ENCODE data around the gene OTUB2.
A peak's percentile ranks its signal among the peaks of the same experiment; 100 is the strongest.

The OTUB2 gene

DNA sequence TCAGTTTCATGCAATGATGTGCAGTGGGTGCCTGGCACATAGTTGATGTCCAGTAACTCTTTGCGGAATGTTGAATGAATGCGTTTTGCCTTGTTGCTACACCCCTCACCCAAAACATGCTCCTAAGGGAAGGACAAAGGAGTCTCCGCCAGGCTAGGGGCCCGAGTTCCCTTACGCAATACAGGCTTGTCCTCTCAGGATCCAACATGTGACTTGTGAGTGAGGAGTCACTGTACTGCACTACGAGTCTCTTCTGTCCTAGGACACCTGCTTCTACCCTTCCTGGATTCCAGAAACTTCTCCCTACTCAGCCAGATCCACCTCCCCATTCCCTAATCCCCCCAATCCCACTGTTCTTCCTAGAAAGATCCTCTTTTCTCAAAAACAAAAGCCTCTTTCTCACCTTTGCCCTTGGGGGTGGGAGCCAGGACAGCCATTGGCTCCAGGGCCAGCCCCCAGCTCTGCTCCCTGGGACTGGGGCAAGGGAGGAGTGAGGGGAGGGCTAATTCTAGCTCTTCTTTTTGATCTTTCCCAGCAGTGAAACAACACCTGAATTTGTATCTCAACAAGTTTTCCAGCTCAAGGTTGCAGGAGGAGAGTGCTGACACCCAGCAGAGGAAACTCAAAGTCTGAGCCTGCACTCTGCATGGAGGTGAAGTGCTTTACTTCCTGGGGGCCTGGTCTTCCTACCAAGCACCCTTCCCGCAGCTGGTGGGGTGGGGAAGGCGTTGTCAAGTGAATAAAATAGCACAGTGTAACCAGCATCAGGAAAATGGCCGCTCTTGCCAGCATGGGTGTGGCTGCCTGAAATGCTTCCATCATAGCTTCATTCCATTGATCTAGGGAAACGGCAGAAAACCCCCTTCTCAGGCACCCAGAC, 3.4 kb upstream of the OTUB2 start:
- no peak for DNase-seq

DNA sequence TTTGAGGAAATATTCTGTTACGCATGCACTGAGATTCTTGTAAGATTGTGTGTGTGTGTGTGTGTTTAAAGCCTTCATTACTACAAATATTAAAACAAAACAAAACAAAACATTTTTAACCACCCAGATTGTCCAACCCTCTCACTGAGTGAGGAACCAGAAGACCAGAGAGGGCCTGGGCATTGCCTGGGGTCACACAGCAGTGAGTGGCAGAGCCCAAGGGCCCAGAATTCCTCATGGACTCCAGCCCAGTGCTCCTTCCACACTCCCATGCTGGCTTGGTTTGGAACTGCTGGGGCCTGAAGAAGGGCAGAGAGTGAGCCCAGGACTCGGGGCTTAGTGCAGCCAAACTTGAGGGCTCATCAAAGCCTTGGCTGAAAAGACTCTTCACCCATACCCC, 1.6 kb upstream of the OTUB2 start:
- no peak for DNase-seq

DNA sequence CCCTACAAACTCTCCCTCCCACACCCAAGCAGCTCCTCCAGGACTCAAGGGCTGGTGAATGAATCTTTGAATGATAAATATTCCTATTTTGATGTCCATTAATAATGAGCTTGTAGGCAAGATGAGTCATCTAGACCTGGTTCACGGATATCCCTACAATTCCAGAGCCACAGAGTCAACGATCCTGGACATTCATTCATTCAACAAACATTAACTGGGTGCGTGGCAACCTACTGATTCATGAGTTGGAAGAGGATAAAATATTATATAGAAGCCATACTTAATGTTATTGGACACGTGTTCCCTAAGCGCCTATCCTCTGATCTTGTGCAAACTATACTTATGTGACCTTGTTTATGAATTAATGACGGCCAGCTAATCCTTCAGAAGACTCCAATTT, 420 bp upstream of the OTUB2 start:
- DNase-seq = no peak

DNA sequence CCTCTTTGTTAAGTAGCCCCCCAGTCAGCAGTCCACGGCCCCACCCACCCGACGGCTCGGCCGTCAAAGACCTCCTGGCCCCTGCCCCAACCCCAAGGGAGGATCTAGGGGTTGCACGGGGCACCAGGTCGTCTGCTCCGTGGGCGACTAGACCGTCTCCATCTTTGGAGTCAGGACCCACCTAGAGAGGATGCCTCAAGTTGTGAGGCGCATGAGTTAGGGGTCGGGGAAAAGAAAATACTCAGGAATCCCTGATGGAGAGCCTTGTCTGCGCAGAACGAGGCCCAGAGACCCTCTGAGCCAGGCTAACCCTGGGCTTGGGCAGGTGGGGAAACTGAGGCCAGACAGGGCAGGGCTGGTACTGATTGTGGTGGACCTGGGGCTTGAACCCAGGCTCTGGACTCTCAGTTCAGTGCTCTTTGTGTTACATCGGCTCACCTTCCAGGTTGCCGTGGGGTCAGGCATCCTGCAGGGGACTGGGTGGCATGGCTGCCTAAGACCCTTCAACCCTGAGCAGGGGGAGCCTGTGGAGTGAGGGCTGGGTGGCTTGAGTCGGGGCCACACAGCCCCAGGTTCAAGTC, 839 bp downstream of the OTUB2 start:
- DNase-seq = no peak

DNA sequence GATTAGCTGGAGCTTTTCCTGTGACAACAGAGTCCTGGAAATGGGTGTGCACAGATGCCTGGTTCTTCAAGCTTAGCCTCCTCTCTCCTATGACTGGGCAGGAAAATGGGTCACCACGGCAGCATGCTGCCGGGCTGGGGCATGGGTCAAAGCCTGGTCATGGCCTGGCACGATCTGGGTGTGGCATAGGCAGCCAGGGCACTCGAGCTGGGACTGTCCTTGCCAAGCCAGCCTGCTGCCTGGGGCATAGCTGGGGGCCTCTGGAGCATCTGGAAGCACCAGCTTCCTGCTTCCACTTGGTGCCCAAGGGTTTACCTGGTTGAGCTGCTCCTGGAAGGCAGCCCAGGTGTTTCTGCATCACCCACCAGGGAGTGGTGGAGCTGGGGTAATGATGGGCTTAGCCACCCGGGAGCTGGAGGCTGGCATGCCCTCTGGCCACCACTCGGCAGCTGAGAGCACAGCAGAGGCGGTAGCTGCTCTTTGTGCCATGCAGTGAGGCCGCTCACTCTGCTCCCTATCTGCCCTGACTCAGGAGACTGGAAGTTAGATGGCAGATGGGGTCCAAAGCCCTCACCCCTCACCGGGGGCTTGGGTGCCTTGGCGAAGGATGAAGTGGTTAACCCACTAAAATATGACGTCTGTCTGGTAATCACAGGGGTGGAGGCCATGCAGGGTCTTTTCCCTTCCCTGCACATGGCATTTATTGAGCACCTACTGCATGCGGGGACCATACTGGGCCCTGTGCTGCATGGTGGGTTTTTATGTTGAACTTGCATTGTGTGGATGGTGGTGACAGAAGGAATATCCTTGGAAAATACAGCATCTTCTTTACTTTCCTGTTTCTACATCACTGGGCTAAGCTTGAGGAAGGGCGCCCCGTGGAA, 1.7 kb downstream of the OTUB2 start:
- peak; percentile 13 for DNase-seq

DNA sequence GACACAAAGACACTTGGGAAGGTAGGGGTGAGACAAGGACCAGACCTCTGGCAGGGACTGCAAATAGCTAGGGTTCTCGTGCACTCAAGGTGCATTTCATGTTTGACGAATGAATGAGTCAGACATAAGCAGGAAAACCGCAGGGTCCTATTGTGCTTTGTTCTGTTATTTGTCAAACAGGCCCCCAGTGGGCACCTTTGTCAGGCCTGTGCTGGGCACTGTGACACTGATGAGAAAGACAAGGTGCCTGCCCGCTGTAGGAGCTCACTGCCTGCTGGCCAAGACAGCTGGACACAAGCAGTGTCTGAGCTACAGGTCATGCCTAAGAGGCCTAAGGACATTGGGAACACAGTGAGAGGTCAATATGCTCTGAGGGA, 2.3 kb downstream of the OTUB2 start:
- peak; percentile 25 for DNase-seq

DNA sequence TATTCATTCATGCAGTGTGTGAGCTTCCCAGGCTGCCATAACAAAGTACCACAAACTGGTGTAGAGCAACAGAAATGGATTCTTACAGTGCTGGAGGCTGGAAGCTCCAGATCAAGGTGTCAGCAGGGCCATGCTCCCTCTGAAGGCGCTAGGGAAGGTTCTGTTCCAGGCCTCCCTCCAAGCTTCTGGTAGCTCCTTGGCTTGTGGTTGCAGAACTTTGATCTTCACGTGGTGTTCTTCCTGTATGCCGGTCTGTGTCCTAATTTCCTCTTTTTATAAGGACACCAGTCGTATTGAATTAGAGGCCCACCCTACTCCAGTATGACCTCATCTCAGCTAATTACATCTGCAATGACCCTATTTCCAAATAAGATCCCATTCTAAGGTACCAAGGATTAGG, 3.1 kb downstream of the OTUB2 start:
- no peak for DNase-seq

DNA sequence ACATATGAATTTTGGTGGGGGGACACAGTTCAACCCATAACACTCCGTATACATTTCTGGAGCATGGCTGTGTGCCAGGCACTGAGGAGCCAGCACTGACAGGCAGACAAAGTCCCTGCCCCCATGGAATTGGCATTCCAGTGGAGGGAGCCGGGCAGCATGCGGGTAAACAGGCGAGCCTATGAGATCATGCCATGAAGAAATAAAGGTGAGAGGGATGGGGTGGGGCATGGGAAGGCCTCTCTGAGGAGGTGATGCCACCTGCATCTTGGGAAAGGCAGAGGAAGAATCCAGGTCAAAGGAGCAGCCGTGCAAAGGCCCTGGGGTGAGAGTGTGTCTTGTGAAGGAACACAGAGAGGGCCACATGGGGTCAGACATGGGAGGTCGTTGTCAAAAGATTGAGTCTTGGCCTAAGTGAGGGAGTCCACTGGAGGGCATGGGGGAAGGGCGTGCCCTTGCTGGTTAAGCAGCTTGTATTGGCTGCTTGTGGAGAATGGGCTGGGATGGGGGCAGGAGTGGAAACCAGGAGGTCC, 3.6 kb downstream of the OTUB2 start:
- no peak for DNase-seq

DNA sequence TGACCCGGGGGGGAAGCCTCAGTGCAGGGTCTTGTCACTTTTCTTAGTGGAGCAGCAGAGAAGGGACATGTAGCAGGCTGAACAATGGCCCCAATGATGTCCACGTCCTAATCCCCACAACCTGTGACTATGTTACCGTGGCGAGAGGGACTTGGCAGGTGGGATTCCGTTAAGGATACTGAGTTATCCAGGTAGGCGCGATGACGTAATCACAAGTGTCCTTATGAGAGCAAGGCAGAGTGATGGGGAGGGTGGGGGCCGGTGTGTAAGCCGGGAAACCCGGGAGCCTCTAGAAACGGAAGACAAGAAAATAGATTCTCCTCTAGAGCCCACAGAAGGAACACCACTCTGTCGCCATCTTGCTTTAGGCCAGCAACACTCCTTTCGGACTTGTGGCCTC, 4.4 kb downstream of the OTUB2 start:
- DNase-seq = no peak

DNA sequence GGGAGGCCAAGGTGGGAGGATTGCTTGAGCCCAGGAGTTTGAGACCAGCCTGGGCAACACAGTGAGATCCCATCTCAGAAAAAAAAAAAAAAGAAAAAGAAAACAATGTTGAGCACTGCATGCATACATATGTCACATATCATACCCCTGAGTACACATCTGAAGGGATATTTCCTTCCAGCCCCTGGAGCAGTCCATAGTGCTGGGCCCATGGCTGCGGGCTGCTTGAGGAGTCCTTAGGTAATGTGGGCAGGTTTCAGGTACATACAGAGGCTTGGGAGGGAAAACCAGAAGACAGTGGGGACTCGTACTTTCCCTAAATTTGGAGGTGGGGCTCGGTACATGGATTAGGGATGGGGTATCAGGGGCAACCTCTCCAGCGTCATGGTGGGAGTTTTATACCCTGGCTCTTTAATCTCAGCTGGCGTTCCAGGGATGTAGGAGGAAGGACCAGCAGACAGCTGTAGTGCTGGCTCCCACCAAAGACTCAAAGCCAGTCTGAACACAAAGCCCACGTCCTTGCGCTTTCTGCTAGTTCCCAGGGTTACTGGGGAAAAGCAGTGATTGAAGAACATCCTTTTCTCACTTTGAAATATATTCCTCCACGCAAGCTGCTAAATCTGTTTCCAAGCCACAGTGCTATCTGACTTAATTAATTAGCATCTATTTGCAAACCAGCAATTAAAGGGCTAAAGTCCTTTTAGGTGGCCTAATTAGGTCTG, 5.2 kb downstream of the OTUB2 start:
- DNase-seq = no peak

DNA sequence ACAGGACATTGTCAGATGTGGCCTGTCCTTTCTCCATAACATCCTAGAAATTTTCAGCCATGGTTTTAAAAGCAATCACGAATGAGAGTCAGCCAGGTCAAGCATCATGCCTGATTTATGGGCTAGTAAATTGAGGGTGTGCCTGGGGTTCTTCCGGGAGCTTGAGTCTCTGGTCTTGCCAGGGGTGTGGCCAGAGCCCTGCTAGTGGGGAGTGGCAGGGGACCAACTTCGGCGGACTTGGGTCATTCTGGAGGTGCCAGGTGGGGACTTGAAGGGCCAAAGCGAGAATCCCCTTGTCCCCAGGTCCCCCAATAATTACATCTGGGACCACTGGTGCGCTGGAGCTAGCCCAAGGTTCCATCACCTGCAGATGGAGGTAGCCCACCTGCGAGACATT, 5.7 kb downstream of the OTUB2 start:
- DNase-seq = no peak

DNA sequence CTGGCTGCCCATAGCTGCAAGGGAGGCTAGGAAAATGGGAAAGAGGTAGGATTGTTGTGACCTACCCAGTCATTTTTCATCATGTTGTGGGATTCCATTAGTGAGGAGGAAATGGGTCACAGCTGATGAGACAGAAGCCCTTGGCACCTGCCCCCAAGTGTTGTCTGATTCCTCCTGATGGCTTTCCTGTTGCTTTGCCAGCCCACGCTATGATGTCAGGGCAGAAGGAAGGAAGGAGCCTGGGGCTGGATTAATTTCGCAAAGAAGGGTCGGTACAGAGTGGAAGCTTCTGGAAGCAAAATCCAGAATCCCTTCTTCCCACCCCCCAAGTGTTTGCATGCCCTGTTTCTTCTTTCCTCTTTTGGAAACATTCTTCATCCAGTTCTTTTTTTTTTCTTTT, 8.7 kb downstream of the OTUB2 start:
- DNase-seq = no peak

DNA sequence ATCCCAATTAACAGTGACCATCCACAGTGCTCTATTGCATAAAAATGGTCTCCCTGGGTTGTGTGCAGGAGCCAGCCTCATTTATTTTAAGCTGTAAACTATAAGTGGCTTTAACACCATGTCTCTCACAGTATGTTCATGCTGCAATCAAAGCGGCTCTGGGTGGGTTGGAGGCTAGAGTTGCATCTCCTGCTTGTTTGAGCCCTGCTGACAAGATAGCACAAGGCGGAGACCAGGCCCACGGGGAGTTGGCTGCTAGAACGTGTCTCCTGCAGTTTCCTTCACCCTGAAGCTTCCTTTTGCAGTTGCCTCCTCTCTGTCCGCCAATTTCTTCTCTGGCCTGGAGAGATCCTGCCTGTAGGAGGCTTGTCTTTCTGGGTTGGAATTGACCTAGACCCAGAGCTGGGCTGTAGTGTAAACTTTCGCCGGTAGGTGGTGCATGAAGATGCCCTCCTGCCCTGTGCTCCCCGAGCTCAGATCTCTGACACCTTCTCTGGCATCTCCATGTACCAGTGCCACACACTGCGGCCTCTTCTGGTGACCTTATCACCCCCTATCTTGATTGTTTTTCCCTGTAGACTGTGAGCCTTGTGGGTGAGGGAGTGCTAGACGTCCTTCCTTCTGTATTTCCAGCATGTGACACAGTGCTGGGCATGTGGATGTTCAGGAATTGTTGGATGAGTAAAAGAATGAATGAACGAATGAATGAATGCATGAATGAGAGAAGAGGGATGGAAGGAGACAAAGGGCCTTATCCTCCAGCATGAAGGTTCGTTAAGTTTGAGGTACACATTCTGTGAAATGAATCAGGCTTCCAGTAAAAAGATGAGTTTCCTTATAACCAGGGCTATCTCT, 10.4 kb downstream of the OTUB2 start:
- peak; percentile 66 for DNase-seq

DNA sequence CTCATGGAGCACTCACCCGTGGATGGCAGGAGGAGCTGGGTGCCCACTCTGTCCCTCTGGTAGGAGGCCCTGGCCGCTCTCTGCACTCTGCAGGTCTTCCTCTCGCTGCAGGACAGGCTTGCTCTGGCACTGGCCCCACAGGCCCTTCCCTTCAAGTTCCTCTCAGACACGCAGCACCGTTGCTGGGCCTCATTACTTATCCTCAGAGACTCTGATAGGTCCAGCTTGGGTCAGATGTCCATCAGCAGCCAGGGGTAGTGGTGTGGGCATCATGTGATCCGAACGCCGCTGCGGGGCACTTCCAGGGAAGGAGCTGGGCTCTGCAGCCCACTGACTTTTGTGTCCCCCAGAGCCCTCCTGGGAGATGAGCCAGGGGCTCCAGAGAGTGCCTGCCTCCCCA, 11.8 kb downstream of the OTUB2 start:
- no peak for DNase-seq

DNA sequence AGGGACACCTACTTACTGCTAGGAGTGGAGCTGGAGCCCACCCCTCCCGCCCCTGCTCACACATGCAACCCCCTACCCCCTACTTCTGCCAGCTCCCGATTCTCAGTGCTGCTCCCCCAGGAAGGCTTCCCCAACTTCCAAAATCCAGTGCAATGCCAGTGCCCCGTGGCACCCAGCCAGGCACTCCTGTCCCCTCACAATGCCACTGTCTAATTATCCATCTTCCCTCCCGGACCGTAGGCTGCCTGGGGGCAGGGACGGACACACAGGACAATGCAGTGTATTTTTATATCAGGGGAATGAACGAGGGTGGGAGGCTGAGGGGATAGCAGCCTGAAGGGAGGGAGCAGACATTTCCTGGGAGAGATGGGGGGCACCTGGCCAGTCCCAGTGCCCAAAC, 12.4 kb downstream of the OTUB2 start:
- DNase-seq = no peak

DNA sequence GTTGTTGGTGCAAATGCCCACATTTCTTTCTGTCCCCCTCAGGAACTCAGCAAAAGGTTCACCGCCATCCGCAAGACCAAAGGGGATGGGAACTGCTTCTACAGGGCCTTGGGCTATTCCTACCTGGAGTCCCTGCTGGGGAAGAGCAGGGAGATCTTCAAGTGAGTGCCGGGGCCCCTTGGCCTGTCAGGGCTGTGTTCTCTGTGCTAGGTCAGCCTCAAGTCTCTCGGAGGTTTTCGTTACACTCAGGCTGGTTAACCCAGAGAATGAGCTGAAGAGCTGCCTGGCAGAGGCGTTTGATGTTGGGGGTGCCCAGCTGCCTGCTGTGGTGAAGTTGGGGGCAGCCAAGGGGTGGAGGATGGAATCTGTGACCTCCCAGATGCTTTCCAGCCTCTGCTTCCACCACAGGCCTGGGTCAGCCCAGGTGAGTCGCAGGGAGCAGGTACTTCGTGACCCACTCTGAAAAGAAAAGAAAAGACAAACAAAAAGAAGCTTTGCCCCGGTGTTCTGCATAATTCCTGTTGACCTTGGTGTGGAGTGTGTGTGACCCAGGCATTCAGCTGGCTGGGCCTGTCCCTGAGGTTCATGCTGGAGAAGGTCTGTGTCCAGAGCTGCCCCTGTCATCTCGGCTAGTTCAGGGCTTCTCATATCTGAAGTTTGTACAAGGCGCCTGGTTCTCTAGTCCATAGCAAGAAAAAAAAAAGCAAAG, 12.9 kb downstream of the OTUB2 start:
- no peak for DNase-seq

DNA sequence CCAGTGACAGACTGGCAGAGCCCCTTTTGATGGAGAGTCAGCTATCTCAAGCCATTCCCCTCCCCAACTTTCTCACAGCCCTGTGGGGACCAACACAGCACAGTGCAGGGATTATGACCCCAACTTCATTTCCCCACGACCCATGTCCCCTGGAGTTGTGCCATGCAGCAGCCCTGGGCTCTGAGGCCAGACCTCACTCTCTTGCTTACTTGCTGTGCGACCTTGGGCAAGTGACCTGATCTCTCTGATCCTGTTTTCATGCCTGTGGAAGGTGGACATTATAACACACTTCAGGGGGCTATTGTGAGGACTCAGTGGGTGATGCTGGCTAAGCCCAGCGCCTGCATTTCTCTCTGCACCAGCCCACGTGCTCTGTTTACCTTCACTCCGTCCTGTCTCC, 14.1 kb downstream of the OTUB2 start:
- no peak for DNase-seq

DNA sequence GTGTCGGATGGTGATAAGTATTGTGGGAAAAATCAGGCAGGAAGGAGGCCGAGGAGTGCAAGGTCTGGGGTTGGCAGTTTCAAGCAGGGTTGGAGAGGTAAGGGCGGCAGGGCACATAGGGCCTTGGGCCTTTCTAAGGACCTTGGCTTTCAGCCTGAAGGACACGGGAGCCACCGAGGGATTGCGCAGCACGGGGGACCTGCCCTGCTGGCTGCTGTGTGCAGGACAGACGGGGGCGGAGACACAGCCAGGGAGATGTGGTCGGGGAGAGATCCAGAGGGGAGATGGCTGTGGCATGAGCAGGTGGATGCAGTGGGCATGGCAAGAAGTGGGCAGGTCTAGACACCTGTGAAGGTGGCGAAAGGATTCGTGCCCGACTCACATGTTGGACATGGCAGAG, 14.7 kb downstream of the OTUB2 start:
- no peak for DNase-seq

DNA sequence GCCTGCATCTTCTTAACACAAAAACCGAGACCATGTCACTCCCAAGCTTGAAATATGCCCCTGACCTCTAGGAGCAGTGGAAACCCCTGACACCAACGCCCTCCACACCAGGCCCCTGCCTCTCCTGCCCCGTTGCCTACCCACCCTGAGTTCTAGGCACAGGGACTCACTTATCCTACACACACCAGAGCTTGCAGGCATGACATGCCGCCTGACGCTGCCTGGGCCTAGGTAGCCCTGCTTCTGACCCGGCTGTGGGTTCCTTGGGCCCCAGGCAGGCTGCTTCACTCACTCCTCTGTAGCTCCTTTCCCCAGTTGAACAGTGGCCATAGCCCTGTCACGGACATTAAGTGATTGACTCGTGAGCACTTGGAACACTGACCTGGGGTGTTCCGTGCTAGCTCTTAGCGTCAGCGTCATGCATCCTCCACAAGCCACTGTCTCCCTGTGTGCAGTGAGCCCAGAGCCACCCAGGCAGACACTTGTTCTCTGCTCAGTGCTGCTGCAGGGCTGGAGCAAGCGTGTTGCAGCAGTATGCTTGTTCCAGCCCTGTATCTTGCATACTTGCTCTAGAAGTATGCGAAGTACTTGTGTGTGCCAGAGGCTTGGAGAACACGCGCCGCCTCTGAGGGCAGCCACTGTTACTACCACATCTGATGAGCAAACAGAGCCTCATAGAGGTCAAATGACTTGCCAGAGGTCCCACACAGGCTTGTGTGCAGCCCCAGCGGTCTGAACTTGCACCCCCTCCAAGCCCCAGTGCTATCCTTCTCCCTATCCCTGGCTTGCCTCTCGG, 15.6 kb downstream of the OTUB2 start:
- DNase-seq = no peak

DNA sequence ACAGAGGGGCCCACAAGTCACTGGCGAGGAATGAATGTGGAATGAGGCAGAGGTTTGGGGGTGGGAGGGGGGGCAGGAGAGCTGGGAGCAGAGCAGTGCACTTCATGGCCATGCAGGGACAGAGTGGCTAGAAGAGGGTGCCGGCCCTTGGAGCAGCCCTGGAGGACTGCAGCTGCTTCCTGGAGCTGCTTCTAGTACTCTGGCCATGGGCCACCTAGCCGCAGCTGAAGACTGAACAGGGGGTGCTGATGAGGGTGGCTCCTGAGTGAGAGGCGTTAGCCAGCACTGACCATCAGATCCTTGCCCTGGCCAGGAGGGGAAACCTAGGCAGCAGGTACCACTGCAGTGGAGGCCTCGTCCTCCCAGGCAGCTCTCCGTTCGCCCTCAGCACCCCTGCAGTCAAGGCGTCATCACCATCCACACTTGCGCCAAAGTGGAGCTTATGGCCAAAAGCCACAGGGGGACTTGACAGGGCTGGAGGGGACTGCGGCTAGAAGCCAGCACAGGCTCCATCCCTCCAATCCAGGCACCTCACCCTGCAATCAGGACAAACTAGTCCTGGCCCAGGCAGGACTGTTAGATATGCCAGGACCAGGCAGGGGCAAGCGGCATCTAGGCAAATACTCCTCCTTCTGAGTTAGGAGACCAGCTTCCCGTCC, 16.4 kb downstream of the OTUB2 start:
- no peak for DNase-seq
